Measurements from ENCODE around the gene TMEM255A. TPM values are rescaled to one million over a fixed set of nuclear protein-coding genes. Genes with fewer than 3 reads are reported as not detected.
A peak's percentile ranks its signal among the peaks of the same experiment; 100 is the strongest.

TMEM255A gene
- total RNA-seq (2014; rRNA removed; shearing (Covaris generic)) (0.16 and 0.28 TPM in 2 replicates), polyA plus RNA-seq (2016; fragmentation: Nextera tagmentation; extraction: Ambion mirVana) (0.21 and 0.40 TPM in 2 replicates)
- long read RNA-seq: 0 reads

GRCh38 chrX:120310861-120311726 is at the start of gene TMEM255A:
Gene TMEM255A (minus strand): TSS chrX:120311461. CDS start chrX:120311309, 152 bp downstream.
- Mint-ChIP-seq H3K4me3 (peak within 1 kb of the TSS; percentile 81), H3K27ac (no peak within 1 kb of the TSS), H3K9me3 (no peaks in the 10 kb centered on the region), H3K27me3 (ENCODE audit: insufficient read depth, low read depth, poor library complexity) (peaks cover 62% of the 10 kb centered on the region), H3K36me3 (ENCODE audit: low read depth) (no peaks in the 10 kb centered on the region), H3K4me1 (peaks cover 29% of the 10 kb centered on the region)
- H3K9me2 ChIP-seq (ENCODE audit: insufficient read depth): no peaks in the 10 kb centered on the region
- H3K27ac ChIP-seq (ENCODE audit: low read depth): no peak within 1 kb of the TSS
- peak; percentile 40 for ATAC-seq
- peak; percentile 55 for DNase-seq (ENCODE audit: low spot score)
- H3F3A ChIP-seq (replicated peaks; ENCODE audit: low read depth): no peaks in the 10 kb centered on the region
- peak within 1 kb of the TSS; percentile 60 for H3K4me3 ChIP-seq
- H3K4me2 ChIP-seq: peak within 1 kb of the TSS; percentile 93
- no peaks in the 10 kb centered on the region for H3K79me2 ChIP-seq (replicated peaks; ENCODE audit: insufficient read depth)
- peaks cover 95% of the 10 kb centered on the region for H3K27me3 ChIP-seq (ENCODE audit: insufficient read depth)
- no peak for TF ChIP-seq ZNF114 (CRISPR knock-in tag; IDR thresholded peaks at IDR 0.05)
- TF ChIP-seq EZH2 (IDR thresholded peaks at IDR 0.05; ENCODE audit: low read depth, unreplicated experiment): peak; percentile 36
- no peak for TF ChIP-seq POLR2AphosphoS5 (IDR thresholded peaks at IDR 0.05; ENCODE audit: low read depth)
- no peak for TF ChIP-seq CTCF (conservative IDR thresholded peaks at IDR 0.05; ENCODE audit: low read depth in 2 of 2)
- TF ChIP-seq REST (IDR thresholded peaks at IDR 0.05; ENCODE audit: unreplicated experiment): no peak
- H4K20me1 ChIP-seq (replicated peaks; ENCODE audit: insufficient read depth): no peaks in the 10 kb centered on the region
- no peaks in the 10 kb centered on the region for H3K36me3 ChIP-seq (ENCODE audit: insufficient read depth)
- peaks cover 23% of the 10 kb centered on the region for H3K4me1 ChIP-seq (ENCODE audit: insufficient read depth)
- 0 out of 2 replicates have a peak within 1 kb of the TSS, but pooled peaks have one; percentile 59 for H2AFZ ChIP-seq

- Histone ChIP-seq H3K27me3 (ENCODE audit: insufficient read depth) (no peaks in the 10 kb centered on the region), H3K9me2 (ENCODE audit: insufficient read depth) (no peaks in the 10 kb centered on the region), H2AFZ (no peak overlapping the region), H3K27ac (ENCODE audit: low read depth) (no peak overlapping the region), H3K4me3 (no peak overlapping the region), H3K4me1 (ENCODE audit: insufficient read depth) (peaks cover 11% of the 10 kb centered on the region), H4K20me1 (replicated peaks; ENCODE audit: insufficient read depth) (no peaks in the 10 kb centered on the region), H3K36me3 (ENCODE audit: insufficient read depth) (no peaks in the 10 kb centered on the region), H3K4me2 (no peak overlapping the region), H3K79me2 (replicated peaks; ENCODE audit: insufficient read depth) (no peaks in the 10 kb centered on the region), H3F3A (replicated peaks; ENCODE audit: low read depth) (no peaks in the 10 kb centered on the region)
- DNase-seq (ENCODE audit: low spot score) (no peak), ATAC-seq (no peak)
- Mint-ChIP-seq H3K27me3 (ENCODE audit: insufficient read depth, low read depth, poor library complexity) (no peaks in the 10 kb centered on the region), H3K27ac (no peak overlapping the region), H3K4me3 (no peak overlapping the region), H3K4me1 (peaks cover 10% of the 10 kb centered on the region; the same call in 2 of the 3 replicates), H3K9me3 (no peaks in the 10 kb centered on the region), H3K36me3 (ENCODE audit: low read depth) (no peaks in the 10 kb centered on the region)
- TF ChIP-seq CTCF (conservative IDR thresholded peaks at IDR 0.05; ENCODE audit: low read depth in 2 of 2): no peak
- TF ChIP-seq ZNF331 (CRISPR knock-in tag; IDR thresholded peaks at IDR 0.05; ENCODE audit: low read depth): no peak
- no peak for TF ChIP-seq POLR2AphosphoS5 (IDR thresholded peaks at IDR 0.05; ENCODE audit: low read depth)
- no peak for TF ChIP-seq REST (IDR thresholded peaks at IDR 0.05; ENCODE audit: unreplicated experiment)
- TF ChIP-seq ETS1 (IDR thresholded peaks at IDR 0.05): no peak
Measured at GRCh38 chrX:120358737-120359456, 47.6 kb upstream of the TMEM255A start.
